ENCODE measurements around the gene GNAI1.

GNAI1 gene

GRCh38 chr7:80216996-80217842 lies 82.6 kb downstream of the GNAI1 start:
- H3K4me3 ChIP-seq (ENCODE audit: low read length) = no peak overlapping the region
- no peak for DNase-seq (ENCODE audit: low read depth)
- TF ChIP-seq, protein P1, sequence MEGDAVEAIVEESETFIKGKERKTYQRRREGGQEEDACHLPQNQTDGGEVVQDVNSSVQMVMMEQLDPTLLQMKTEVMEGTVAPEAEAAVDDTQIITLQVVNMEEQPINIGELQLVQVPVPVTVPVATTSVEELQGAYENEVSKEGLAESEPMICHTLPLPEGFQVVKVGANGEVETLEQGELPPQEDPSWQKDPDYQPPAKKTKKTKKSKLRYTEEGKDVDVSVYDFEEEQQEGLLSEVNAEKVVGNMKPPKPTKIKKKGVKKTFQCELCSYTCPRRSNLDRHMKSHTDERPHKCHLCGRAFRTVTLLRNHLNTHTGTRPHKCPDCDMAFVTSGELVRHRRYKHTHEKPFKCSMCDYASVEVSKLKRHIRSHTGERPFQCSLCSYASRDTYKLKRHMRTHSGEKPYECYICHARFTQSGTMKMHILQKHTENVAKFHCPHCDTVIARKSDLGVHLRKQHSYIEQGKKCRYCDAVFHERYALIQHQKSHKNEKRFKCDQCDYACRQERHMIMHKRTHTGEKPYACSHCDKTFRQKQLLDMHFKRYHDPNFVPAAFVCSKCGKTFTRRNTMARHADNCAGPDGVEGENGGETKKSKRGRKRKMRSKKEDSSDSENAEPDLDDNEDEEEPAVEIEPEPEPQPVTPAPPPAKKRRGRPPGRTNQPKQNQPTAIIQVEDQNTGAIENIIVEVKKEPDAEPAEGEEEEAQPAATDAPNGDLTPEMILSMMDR (conservative IDR thresholded peaks at IDR 0.05; ENCODE audit: low read depth, low read length) = no peak

DNA sequence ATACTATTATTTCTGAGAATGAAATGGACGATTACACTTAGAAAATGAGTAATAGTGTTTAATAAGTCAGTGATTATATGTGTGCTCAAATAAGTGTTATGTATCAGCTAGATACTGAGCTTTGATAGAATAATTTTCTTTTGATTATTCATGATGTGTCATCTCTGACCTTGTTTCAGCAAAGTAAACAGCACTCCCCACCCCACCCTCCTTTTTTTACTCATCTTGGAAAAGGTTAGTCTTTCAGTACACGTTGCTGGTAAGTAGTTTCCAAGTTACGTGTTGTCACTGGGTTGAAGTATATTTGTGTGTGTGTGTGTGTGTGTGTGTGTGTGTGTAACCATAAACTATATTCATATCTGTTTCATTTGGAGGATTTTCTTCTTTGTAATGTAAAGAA lies 84.1 kb downstream of the GNAI1 start:
- H3K4me3 ChIP-seq (ENCODE audit: low read length) = no peak overlapping the region
- DNase-seq (ENCODE audit: low read depth) = no peak
- TF ChIP-seq, protein P1 (conservative IDR thresholded peaks at IDR 0.05; ENCODE audit: low read depth, low read length) = no peak

DNA sequence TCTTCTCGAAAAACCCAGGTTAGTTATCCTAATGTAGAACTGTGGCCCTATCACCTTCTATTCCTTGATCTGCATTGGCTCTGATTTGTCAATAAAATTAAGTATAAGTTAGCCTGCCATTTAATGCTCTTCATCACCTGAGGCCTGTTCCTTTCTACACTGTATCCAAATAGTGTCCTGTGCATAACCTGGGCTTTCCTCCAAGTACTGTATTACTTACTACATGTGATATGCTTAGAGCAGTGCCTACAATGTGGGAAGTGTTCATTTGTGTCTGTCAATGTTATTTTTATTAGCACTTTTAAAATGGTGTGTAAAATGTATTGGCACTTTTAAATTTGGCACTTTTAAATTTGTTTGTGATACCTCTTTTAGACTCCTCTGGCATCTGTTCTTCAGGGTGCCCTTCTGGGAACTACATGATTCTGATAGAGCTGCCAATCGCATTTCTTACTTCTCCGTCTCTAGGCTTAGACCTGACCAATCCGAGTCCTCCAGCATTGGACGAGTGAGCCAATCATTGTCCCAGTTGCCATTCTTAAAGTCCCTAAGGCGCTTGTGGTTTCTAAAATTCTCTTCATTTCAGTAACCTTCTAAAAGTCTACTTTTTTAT lies 85.5 kb downstream of the GNAI1 start:
- H3K4me3 ChIP-seq (ENCODE audit: low read length) = no peak overlapping the region
- no peak for DNase-seq (ENCODE audit: low read depth)
- TF ChIP-seq, protein P1 (conservative IDR thresholded peaks at IDR 0.05; ENCODE audit: low read depth, low read length) = no peak

DNA sequence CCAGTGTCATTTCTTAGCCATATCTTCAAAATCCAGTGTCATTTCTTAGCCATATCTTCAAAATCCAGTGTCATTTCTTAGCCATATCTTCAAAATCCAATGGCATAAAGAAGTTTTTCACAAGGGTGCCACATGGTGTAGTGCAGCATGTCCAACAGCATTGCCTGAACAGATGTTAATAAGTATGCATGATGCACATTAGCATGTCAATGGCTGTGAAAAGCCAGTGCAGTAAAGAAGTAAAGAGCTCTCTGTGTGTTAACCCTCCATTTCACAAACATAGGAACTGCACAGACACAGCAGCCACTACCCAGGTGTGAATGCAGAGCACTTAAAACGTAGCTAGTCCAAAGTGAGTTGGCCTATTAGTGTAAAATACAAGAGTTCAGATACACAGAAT lies 89.8 kb downstream of the GNAI1 start:
- TF ChIP-seq, protein P1 (conservative IDR thresholded peaks at IDR 0.05; ENCODE audit: low read depth, low read length) = no peak
- no peak for DNase-seq (ENCODE audit: low read depth)
- no peak overlapping the region for H3K4me3 ChIP-seq (ENCODE audit: low read length)

DNA sequence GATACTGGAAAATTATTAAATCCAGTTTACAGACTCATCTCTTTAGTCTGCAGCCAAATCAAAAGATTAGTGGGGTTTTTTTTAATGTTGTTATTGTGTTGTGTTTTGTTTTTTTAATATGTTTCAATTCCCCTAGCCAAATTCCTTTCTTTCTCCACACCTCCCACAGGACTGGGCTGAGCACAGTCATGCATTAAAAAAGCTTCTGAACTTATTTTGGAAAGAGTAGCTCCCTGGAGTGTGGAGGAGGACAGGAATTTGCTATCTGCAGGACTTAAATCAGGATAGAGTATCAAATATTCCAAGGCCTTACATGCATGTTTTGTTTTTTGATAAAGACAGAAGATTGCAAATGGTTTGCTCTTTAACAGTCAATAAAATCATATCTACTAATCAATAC lies 90.7 kb downstream of the GNAI1 start:
- TF ChIP-seq, protein P1 (conservative IDR thresholded peaks at IDR 0.05; ENCODE audit: low read depth, low read length) = no peak
- H3K4me3 ChIP-seq (ENCODE audit: low read length) = no peak overlapping the region
- no peak for DNase-seq (ENCODE audit: low read depth)

DNA sequence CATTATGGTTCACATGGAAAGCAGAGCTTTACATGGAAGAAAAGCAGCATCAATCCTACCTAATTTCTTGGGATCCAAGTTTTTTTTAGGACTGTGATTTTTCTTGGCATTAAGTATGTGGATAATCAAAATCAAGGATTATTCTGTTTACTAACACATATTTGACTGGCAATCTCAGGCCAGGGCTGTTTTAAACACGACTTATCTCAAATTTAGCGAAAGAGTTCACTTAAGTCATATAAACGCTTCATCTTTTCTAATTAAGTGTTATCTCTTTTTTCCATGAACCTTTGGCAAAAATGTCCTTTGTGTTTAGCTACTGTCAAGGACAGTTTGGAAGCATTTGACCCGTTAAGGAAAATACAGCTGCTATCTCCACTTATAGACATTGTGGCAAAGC lies 92.0 kb downstream of the GNAI1 start:
- no peak for DNase-seq (ENCODE audit: low read depth)
- H3K4me3 ChIP-seq (ENCODE audit: low read length) = no peak overlapping the region
- TF ChIP-seq, protein P1 (conservative IDR thresholded peaks at IDR 0.05; ENCODE audit: low read depth, low read length) = no peak

- no peak overlapping the region for H3K4me3 ChIP-seq (ENCODE audit: low read length)
- DNase-seq (ENCODE audit: low read depth) = no peak
- TF ChIP-seq, protein P1 (conservative IDR thresholded peaks at IDR 0.05; ENCODE audit: low read depth, low read length) = no peak
These were observed 95.7 kb downstream of the GNAI1 start for GRCh38 chr7:80230327-80230726.
